OCI-LY1 (cell line): ENCODE results near the gene CSNK1E.

Experiments
- H2AFZ ChIP-seq: fragments of 200-600 bp; sonication (generic), shearing (Covaris generic); 2 replicates; pipeline ENCODE4 v1.6.0; 2014; ENCODE audit warnings: antibody characterized with exemption, mild to moderate bottlenecking, low read length
- H3F3A ChIP-seq: fragments of 200-600 bp; sonication (generic), shearing (Covaris generic); 2 replicates; pipeline ENCODE4 v1.6.0; 2014; ENCODE audit warnings: mild to moderate bottlenecking, antibody characterized with exemption, low read length, moderate library complexity; ENCODE audit not compliant: insufficient read depth
- H3K27ac ChIP-seq: fragments of 200-600 bp; sonication (generic); 2 replicates; pipeline ENCODE4 v1.5.1; 2014; ENCODE audit warnings: low read length, mixed run types, mild to moderate bottlenecking, low read depth; ENCODE audit not compliant: poor library complexity, severe bottlenecking
- H3K27me3 ChIP-seq: fragments of 200-600 bp; sonication (generic); 2 replicates; pipeline ENCODE4 v1.6.0; 2014; ENCODE audit warnings: antibody characterized with exemption, mild to moderate bottlenecking, low read length, moderate library complexity; ENCODE audit not compliant: insufficient read depth
- H3K36me3 ChIP-seq: fragments of 200-600 bp; sonication (generic); 2 replicates; pipeline ENCODE4 v1.6.1; 2014; ENCODE audit warnings: mild to moderate bottlenecking, antibody characterized with exemption, low read length, moderate library complexity, mixed read lengths; ENCODE audit not compliant: insufficient read depth
- H3K4me1 ChIP-seq: fragments of 200-600 bp; sonication (generic); 2 replicates; pipeline ENCODE4 v1.5.1; 2014; ENCODE audit warnings: mild to moderate bottlenecking, low read length, moderate library complexity; ENCODE audit not compliant: insufficient read depth, severe bottlenecking
- H3K4me2 ChIP-seq: fragments of 200-600 bp; sonication (generic), shearing (Covaris generic); 2 replicates; pipeline ENCODE4 v1.6.1; 2014; ENCODE audit warnings: low read length
- H3K4me3 ChIP-seq: fragments of 200-600 bp; sonication (generic); 2 replicates; pipeline ENCODE4 v1.5.1; 2014; ENCODE audit warnings: low read length, low read depth, mild to moderate bottlenecking, mixed read lengths; ENCODE audit not compliant: poor library complexity, severe bottlenecking
- H3K79me2 ChIP-seq: fragments of 200-600 bp; shearing (Covaris generic); 2 replicates; pipeline ENCODE4 v1.6.1; 2016; ENCODE audit warnings: mixed run types, low read length, mixed read lengths; ENCODE audit not compliant: insufficient read depth
- H3K9ac ChIP-seq: fragments of 200-600 bp; sonication (generic), shearing (Covaris generic); 2 replicates; pipeline ENCODE4 v1.6.1; 2014; ENCODE audit warnings: mild to moderate bottlenecking, low read length, mixed read lengths
- H3K9me2 ChIP-seq: fragments of 200-600 bp; sonication (generic), shearing (Covaris generic); 2 replicates; pipeline ENCODE4 v1.6.1; 2014; ENCODE audit warnings: low read depth, mild to moderate bottlenecking, low read length, mixed read lengths
- H3K9me3 ChIP-seq: fragments of 200-600 bp; shearing (Covaris generic); 2 replicates; pipeline ENCODE4 v1.6.1; 2014; ENCODE audit warnings: low read length, mixed read lengths
- H4K20me1 ChIP-seq: fragments of 200-600 bp; sonication (generic), shearing (Covaris generic); 2 replicates; pipeline ENCODE4 v1.6.0; 2016; ENCODE audit warnings: mild to moderate bottlenecking, low read length; ENCODE audit not compliant: insufficient read depth
- EZH2 ChIP-seq: fragments of 200-600 bp; sonication (generic), shearing (Covaris generic); IDR thresholded peaks from 2 replicates; pipeline ENCODE4 v1.8.0; 2017; ENCODE audit warnings: borderline replicate concordance, mixed run types, mild to moderate bottlenecking, antibody characterized with exemption, low read length, moderate library complexity, mixed read lengths
- TF ChIP-seq, protein P1 (sequence below): fragments of 200-600 bp; sonication (generic), shearing (Covaris generic); IDR thresholded peaks from 2 replicates; pipeline ENCODE4 v1.5.1; 2017; ENCODE audit warnings: mild to moderate bottlenecking, antibody characterized with exemption, low read length, moderate library complexity, mixed read lengths

The CSNK1E gene

DNA sequence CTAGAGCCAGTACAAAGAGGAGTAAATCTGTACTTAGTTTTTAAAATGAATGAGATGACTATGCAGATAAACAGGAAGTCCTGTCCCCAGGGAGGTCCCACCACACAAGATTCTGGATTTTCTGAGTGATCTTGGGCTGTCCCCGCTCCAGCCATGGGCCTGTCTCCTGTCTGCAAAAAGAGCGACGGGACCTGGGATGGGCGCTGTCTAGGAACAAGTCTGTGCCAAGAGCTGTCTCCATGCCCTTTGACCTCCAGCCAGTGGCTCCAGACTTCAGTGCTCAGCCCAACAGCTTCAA lies 6.0 kb downstream of the CSNK1E start:
- H3F3A ChIP-seq: no peaks in the 10 kb centered on the region
- H3K27ac ChIP-seq: no peak overlapping the region
- H3K36me3 ChIP-seq: no peaks in the 10 kb centered on the region
- H3K4me1 ChIP-seq: peaks cover 21% of the 10 kb centered on the region
- no peak overlapping the region for H3K9ac ChIP-seq
- H4K20me1 ChIP-seq: no peaks in the 10 kb centered on the region
- no peaks in the 10 kb centered on the region for H3K9me3 ChIP-seq
- TF ChIP-seq EZH2: no peak
- TF ChIP-seq, protein P1, sequence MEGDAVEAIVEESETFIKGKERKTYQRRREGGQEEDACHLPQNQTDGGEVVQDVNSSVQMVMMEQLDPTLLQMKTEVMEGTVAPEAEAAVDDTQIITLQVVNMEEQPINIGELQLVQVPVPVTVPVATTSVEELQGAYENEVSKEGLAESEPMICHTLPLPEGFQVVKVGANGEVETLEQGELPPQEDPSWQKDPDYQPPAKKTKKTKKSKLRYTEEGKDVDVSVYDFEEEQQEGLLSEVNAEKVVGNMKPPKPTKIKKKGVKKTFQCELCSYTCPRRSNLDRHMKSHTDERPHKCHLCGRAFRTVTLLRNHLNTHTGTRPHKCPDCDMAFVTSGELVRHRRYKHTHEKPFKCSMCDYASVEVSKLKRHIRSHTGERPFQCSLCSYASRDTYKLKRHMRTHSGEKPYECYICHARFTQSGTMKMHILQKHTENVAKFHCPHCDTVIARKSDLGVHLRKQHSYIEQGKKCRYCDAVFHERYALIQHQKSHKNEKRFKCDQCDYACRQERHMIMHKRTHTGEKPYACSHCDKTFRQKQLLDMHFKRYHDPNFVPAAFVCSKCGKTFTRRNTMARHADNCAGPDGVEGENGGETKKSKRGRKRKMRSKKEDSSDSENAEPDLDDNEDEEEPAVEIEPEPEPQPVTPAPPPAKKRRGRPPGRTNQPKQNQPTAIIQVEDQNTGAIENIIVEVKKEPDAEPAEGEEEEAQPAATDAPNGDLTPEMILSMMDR: no peak
- H3K4me3 ChIP-seq: no peak overlapping the region
- H3K4me2 ChIP-seq: no peak overlapping the region
- no peaks in the 10 kb centered on the region for H3K79me2 ChIP-seq
- no peaks in the 10 kb centered on the region for H3K9me2 ChIP-seq
- peaks cover 5% of the 10 kb centered on the region; the same call in 1 of the 2 replicates for H3K27me3 ChIP-seq
- H2AFZ ChIP-seq: no peak overlapping the region

DNA sequence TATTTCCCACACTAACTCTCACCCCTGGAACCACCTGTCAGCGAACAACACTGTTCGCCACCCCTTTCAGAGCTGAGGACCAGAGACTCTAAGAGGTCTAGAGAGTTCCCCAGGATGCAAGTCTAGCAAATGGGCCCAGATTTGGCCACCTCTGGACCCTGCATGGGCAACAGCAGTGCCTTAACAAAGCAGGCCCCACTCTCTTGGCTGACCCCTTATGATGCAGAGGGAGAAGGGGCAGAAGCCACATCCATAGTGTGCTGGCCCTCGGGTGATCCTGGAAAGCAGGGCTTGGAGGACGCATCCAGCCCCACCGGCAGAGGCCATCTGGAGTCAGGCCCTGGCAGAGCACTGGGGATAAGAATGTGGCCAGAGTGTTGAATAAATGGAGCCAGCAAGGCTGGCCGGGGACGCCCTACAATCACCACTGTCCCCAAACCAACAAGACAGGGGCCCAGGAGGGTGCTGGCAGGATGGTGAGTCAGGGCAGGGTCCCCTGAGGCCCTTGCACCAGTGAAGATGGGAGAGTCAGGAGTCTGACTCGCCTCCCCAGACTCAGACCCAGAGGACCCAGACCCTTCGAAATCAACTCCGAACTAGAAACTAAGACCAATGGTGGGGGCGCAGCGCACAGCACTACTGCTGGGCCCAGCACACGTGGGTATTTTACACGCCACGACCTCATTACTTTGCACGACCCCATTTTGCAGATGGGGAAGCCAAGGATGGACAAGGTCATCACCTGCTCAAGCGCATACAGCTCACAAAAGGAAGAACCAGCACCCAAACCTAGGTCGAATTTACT lies 6.5 kb downstream of the CSNK1E start:
- Histone ChIP-seq H2AFZ (no peak overlapping the region), H3K9me3 (no peaks in the 10 kb centered on the region), H3F3A (no peaks in the 10 kb centered on the region), H3K36me3 (no peaks in the 10 kb centered on the region), H3K4me1 (peaks cover 18% of the 10 kb centered on the region), H3K27me3 (peaks cover 5% of the 10 kb centered on the region; the same call in 1 of the 2 replicates), H4K20me1 (no peaks in the 10 kb centered on the region), H3K4me2 (no peak overlapping the region), H3K4me3 (no peak overlapping the region), H3K79me2 (no peaks in the 10 kb centered on the region), H3K9me2 (no peaks in the 10 kb centered on the region), H3K9ac (no peak overlapping the region), H3K27ac (no peak overlapping the region)
- TF ChIP-seq EZH2: no peak
- TF ChIP-seq, protein P1: no peak

DNA sequence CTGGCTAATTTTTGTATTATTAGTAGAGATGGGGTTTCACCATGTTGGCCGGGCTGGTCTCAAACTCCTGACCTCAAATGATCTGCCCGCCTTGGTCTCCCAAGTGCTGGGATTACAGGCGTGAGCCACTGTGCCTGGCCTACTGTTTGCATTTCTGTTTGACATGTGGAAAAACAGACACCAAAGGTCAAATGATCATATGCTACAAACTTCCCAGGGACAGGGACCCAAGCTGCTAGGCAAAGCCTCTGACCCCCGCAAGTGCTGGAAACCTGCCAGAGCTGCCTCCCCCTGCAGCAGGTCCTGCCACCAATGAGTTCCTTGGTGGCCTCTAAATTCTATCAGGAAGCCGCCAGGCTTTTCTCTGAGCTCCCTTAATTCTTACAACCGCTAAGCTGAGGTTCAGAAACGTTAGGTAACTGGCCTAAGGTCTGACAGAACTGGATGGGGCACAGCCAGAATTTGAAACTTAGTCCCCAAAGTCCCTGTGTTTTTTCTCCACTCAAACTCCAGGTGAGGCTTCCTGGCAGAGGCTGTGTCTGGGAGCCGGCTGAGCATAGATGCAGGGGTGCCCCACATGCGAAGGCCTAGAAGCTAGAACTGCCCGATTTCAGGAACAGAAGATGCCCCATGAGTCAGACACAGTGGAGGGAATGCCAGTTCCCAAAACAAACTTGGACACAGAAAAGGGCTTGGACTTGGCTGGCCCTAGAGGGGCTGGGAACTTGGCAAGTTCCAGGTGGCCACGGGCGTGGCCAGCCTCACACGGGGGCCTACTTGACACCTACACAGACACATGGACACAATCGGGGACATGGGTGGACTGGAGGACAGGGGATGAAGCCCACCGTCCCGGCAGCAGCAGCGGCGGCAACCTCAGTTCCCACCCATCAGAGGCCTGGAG lies 7.4 kb downstream of the CSNK1E start:
- Histone ChIP-seq H3F3A (no peaks in the 10 kb centered on the region), H3K9me2 (no peaks in the 10 kb centered on the region), H3K4me1 (peaks cover 17% of the 10 kb centered on the region), H2AFZ (no peak overlapping the region), H3K4me2 (no peak overlapping the region), H3K27me3 (peaks cover 5% of the 10 kb centered on the region; the same call in 1 of the 2 replicates), H3K9ac (no peak overlapping the region), H3K27ac (no peak overlapping the region), H3K4me3 (no peak overlapping the region), H4K20me1 (no peaks in the 10 kb centered on the region), H3K79me2 (no peaks in the 10 kb centered on the region), H3K9me3 (no peaks in the 10 kb centered on the region), H3K36me3 (no peaks in the 10 kb centered on the region)
- TF ChIP-seq, protein P1: no peak
- no peak for TF ChIP-seq EZH2
